Keratinocyte (primary cell): ENCODE measurements around the gene PDE1A.

Experiments
- CTCF ChIP-seq, 3 experiments: IDR thresholded peaks in 1 of 3; conservative IDR thresholded peaks in 1 of 3; optimal IDR thresholded peaks in 1 of 3; 2 replicates in 2 of 3; 3 replicates in 1 of 3; pipeline versions ENCODE3 to v1.5.1; 2011; ENCODE audit warnings: low read length in 3 of 3, mild to moderate bottlenecking in 3 of 3, moderate library complexity in 2 of 3, control low read depth in 1 of 3, inconsistent platforms in 1 of 3; ENCODE audit not compliant: insufficient read depth in 2 of 3; ENCODE audit errors: extremely low read depth in 1 of 3
- EZH2 ChIP-seq: IDR thresholded peaks from one replicate; pipeline ENCODE4 v1.6.1; 2012; ENCODE audit warnings: inconsistent platforms, mild to moderate bottlenecking, low read length, moderate library complexity

DNA sequence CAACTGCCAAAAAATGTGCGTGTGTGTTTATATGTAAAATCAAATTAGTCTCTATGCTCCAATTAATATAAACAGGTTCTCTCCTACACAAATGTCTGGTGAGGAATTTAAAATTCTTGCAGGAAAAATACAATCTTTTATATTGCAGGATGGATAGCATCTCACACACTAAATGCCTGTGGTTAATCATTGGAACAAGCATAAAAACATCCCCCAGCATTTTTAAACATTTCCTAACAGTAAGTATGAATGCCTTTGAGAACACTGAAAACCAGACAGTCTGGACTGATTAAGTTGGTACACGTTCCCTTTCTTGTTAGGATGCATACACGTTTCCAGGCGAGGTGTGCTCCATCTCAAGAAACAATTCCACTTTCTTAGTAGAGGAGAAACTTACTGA lies 29.9 kb upstream of the PDE1A start:
- TF ChIP-seq CTCF (optimal IDR thresholded peaks at IDR 0.05 in 1 of 3, IDR thresholded peaks at IDR 0.05 in 1 of 3, conservative IDR thresholded peaks at IDR 0.05 in 1 of 3; ENCODE audit: extremely low read depth in 1 of 3, insufficient read depth in 2 of 3, low read length in 3 of 3) (no peak), EZH2 (no peak)
